ENCODE data around the gene SLC41A1.

- TF ChIP-seq EP300 (IDR thresholded peaks at IDR 0.05), result no peak
- TF ChIP-seq CTCF (IDR thresholded peaks at IDR 0.05), result no peak
- TF ChIP-seq POLR2AphosphoS5 (IDR thresholded peaks at IDR 0.05), result no peak
Observed at GRCh38 chr1:205843036-205843859, 30.2 kb upstream of the SLC41A1 start.
